Mesendoderm (in vitro differentiated cells): ENCODE measurements around the gene SLC7A4.

Experiments
- DNase-seq: peaks from one replicate; pipeline ENCODE4 v3.0.0; 2013
- H2AK5ac ChIP-seq: 2 replicates; pipeline ENCODE4 v1.6.1; 2013; ENCODE audit warnings: low read length, inconsistent platforms
- H2BK120ac ChIP-seq: 2 replicates; pipeline ENCODE4 v1.6.1; 2013; ENCODE audit warnings: low read depth, mild to moderate bottlenecking, low read length, moderate library complexity, mixed read lengths
- H2BK15ac ChIP-seq: replicated peaks from 2 replicates; pipeline ENCODE4 v1.6.1; 2013; ENCODE audit warnings: low read depth, mild to moderate bottlenecking, moderate library complexity
- H2BK5ac ChIP-seq: 2 replicates; pipeline ENCODE4 v1.6.1; 2013; ENCODE audit warnings: low read length, inconsistent platforms
- H3K18ac ChIP-seq: 2 replicates; pipeline ENCODE4 v1.6.1; 2013; ENCODE audit warnings: mild to moderate bottlenecking, low read length, mixed read lengths
- H3K23ac ChIP-seq: one replicate; pipeline ENCODE4 v1.6.1; 2013; ENCODE audit warnings: low read length
- H3K27ac ChIP-seq: 2 replicates; pipeline ENCODE4 v1.5.1; 2013; ENCODE audit warnings: low read depth, mild to moderate bottlenecking, inconsistent platforms, low read length, moderate library complexity
- H3K27me3 ChIP-seq: 2 replicates; pipeline ENCODE4 v1.6.1; 2013; ENCODE audit warnings: low read length, control low read depth, mild to moderate bottlenecking, inconsistent platforms; ENCODE audit not compliant: insufficient read depth, poor library complexity
- H3K36me3 ChIP-seq: 2 replicates; pipeline ENCODE4 v1.6.1; 2013; ENCODE audit warnings: low read length, inconsistent platforms; ENCODE audit not compliant: control insufficient read depth, insufficient read depth
- H3K4ac ChIP-seq: one replicate; pipeline ENCODE4 v1.6.1; 2013; ENCODE audit warnings: low read depth, mild to moderate bottlenecking, low read length, moderate library complexity
- H3K4me1 ChIP-seq: 2 replicates; pipeline ENCODE4 v1.6.1; 2013; ENCODE audit warnings: low read depth, low read length, inconsistent platforms; ENCODE audit not compliant: control insufficient read depth
- H3K4me2 ChIP-seq: 2 replicates; pipeline ENCODE4 v1.6.1; 2013; ENCODE audit warnings: low read length
- H3K4me3 ChIP-seq: 2 replicates; pipeline ENCODE4 v1.5.1; 2013; ENCODE audit warnings: mild to moderate bottlenecking, low read length
- H3K56ac ChIP-seq: one replicate; pipeline ENCODE4 v1.6.1; 2013; ENCODE audit warnings: low read length
- H3K79me1 ChIP-seq: 2 replicates; pipeline ENCODE4 v1.6.1; 2013; ENCODE audit warnings: low read length, inconsistent platforms
- H3K79me2 ChIP-seq: 2 replicates; pipeline ENCODE4 v1.6.1; 2013; ENCODE audit warnings: mild to moderate bottlenecking, low read length; ENCODE audit not compliant: control insufficient read depth, insufficient read depth
- H3K9ac ChIP-seq: 2 replicates; pipeline ENCODE4 v1.6.1; 2013; ENCODE audit warnings: low read length, inconsistent platforms
- H4K5ac ChIP-seq: one replicate; pipeline ENCODE4 v1.6.1; 2013; ENCODE audit warnings: low read length
- H4K8ac ChIP-seq: one replicate; pipeline ENCODE4 v1.6.1; 2013; ENCODE audit warnings: low read depth, mild to moderate bottlenecking, control low read depth, low read length, moderate library complexity
- WGBS: extraction: QIAGEN DNeasy Blood & Tissue Kit; methylation state at CpG from one replicate; pipeline ENCODE4 v1.1.7; 2013; ENCODE audit warnings: low lambda C conversion rate, missing lambda C conversion rate; ENCODE audit not compliant: insufficient coverage; ENCODE audit errors: extremely low coverage; 5-methylcytosine and 5-hydroxymethylcytosine counted together

SLC7A4 gene

GRCh38 chr22:20999350-21000206, 32.8 kb downstream of the SLC7A4 start:
- Histone ChIP-seq H2BK15ac (no peak overlapping the region), H2BK5ac (no peak overlapping the region), H4K8ac (no peak overlapping the region), H3K79me2 (peaks cover 2% of the 10 kb centered on the region), H3K4me1 (no peaks in the 10 kb centered on the region), H3K4ac (no peak overlapping the region), H3K18ac (no peak overlapping the region), H3K9ac (no peak overlapping the region), H3K4me3 (no peak overlapping the region), H3K4me2 (no peak overlapping the region), H3K79me1 (peaks cover 5% of the 10 kb centered on the region), H3K27me3 (no peaks in the 10 kb centered on the region), H2BK120ac (no peak overlapping the region), H3K56ac (no peak overlapping the region), H4K5ac (no peak overlapping the region), H3K27ac (no peak overlapping the region), H2AK5ac (no peak overlapping the region), H3K36me3 (no peaks in the 10 kb centered on the region), H3K23ac (no peak overlapping the region)
- no peak for DNase-seq
- no CpG with 5 or more reads among the region's 27 CpGs for WGBS

GRCh38 chr22:20998411-20999336, 33.7 kb downstream of the SLC7A4 start:
- H2AK5ac ChIP-seq = no peak overlapping the region
- no peak overlapping the region for H3K56ac ChIP-seq
- no peak overlapping the region for H3K4ac ChIP-seq
- no peak overlapping the region for H2BK120ac ChIP-seq
- H3K79me2 ChIP-seq = peaks cover 2% of the 10 kb centered on the region
- H4K8ac ChIP-seq = no peak overlapping the region
- no peaks in the 10 kb centered on the region for H3K27me3 ChIP-seq
- H2BK15ac ChIP-seq = no peak overlapping the region
- H3K4me1 ChIP-seq = no peaks in the 10 kb centered on the region
- H2BK5ac ChIP-seq = no peak overlapping the region
- no peaks in the 10 kb centered on the region for H3K36me3 ChIP-seq
- no peak for DNase-seq
- H3K4me3 ChIP-seq = no peak overlapping the region
- no peak overlapping the region for H3K4me2 ChIP-seq
- no peak overlapping the region for H3K27ac ChIP-seq
- no peak overlapping the region for H3K23ac ChIP-seq
- H3K79me1 ChIP-seq = peaks cover 5% of the 10 kb centered on the region
- H3K18ac ChIP-seq = no peak overlapping the region
- no CpG with 5 or more reads among the region's 7 CpGs for WGBS
- no peak overlapping the region for H4K5ac ChIP-seq
- H3K9ac ChIP-seq = no peak overlapping the region

- no CpG with 5 or more reads among the region's 13 CpGs for WGBS
- Histone ChIP-seq H2BK15ac (no peak overlapping the region), H3K79me1 (peaks cover 2% of the 10 kb centered on the region), H4K8ac (no peak overlapping the region), H3K4me2 (no peak overlapping the region), H3K27me3 (no peaks in the 10 kb centered on the region), H3K4me1 (no peaks in the 10 kb centered on the region), H3K79me2 (peaks cover 2% of the 10 kb centered on the region), H3K18ac (no peak overlapping the region), H3K56ac (no peak overlapping the region), H3K9ac (no peak overlapping the region), H2BK120ac (no peak overlapping the region), H2BK5ac (no peak overlapping the region), H2AK5ac (no peak overlapping the region), H3K27ac (no peak overlapping the region), H4K5ac (no peak overlapping the region), H3K4ac (no peak overlapping the region), H3K23ac (no peak overlapping the region), H3K36me3 (no peaks in the 10 kb centered on the region), H3K4me3 (no peak overlapping the region)
- DNase-seq = no peak
Observed at GRCh38 chr22:20997536-20998257, 34.7 kb downstream of the SLC7A4 start.

GRCh38 chr22:20996598-20997535, 35.5 kb downstream of the SLC7A4 start:
- H3K79me1 ChIP-seq = peaks cover 2% of the 10 kb centered on the region
- no peak overlapping the region for H4K8ac ChIP-seq
- no peak overlapping the region for H3K23ac ChIP-seq
- no peak for DNase-seq
- H4K5ac ChIP-seq = no peak overlapping the region
- no peaks in the 10 kb centered on the region for H3K27me3 ChIP-seq
- no peak overlapping the region for H3K56ac ChIP-seq
- H3K18ac ChIP-seq = no peak overlapping the region
- H3K79me2 ChIP-seq = peaks cover 2% of the 10 kb centered on the region
- H3K4me2 ChIP-seq = no peak overlapping the region
- no peak overlapping the region for H2BK120ac ChIP-seq
- H2AK5ac ChIP-seq = no peak overlapping the region
- peaks cover 2% of the 10 kb centered on the region for H3K36me3 ChIP-seq
- no peak overlapping the region for H3K4me3 ChIP-seq
- H3K27ac ChIP-seq = no peak overlapping the region
- H3K9ac ChIP-seq = no peak overlapping the region
- no CpG with 5 or more reads among the region's 27 CpGs for WGBS
- no peaks in the 10 kb centered on the region for H3K4me1 ChIP-seq
- no peak overlapping the region for H3K4ac ChIP-seq
- no peak overlapping the region for H2BK5ac ChIP-seq
- no peak overlapping the region for H2BK15ac ChIP-seq

GRCh38 chr22:20996031-20996410, 36.3 kb downstream of the SLC7A4 start:
- no peak overlapping the region for H2BK15ac ChIP-seq
- H4K8ac ChIP-seq = no peak overlapping the region
- no peaks in the 10 kb centered on the region for H3K79me1 ChIP-seq
- no peak overlapping the region for H3K9ac ChIP-seq
- H3K27me3 ChIP-seq = no peaks in the 10 kb centered on the region
- no peak overlapping the region for H3K56ac ChIP-seq
- H3K18ac ChIP-seq = no peak overlapping the region
- no peak overlapping the region for H3K27ac ChIP-seq
- H3K4me2 ChIP-seq = no peak overlapping the region
- no peak overlapping the region for H4K5ac ChIP-seq
- H3K23ac ChIP-seq = no peak overlapping the region
- no peaks in the 10 kb centered on the region for H3K4me1 ChIP-seq
- H3K4me3 ChIP-seq = no peak overlapping the region
- H3K4ac ChIP-seq = no peak overlapping the region
- H2BK5ac ChIP-seq = no peak overlapping the region
- WGBS = no CpG with 5 or more reads among the region's 10 CpGs
- H2BK120ac ChIP-seq = no peak overlapping the region
- H3K79me2 ChIP-seq = peaks cover 2% of the 10 kb centered on the region
- peaks cover 2% of the 10 kb centered on the region for H3K36me3 ChIP-seq
- no peak overlapping the region for H2AK5ac ChIP-seq
- DNase-seq = no peak
